ENCODE data around the gene HP1BP3. TPM values are rescaled to one million over a fixed set of nuclear protein-coding genes. Genes with fewer than 3 reads are reported as not detected.
A peak's percentile ranks its signal among the peaks of the same experiment; 100 is the strongest.
"Not testable (repeated sequence)": the region's sequence is repeated elsewhere in the genome, so short reads cannot be mapped to it uniquely, and the experiment has no call there.

HP1BP3 gene
- total RNA-seq, 4 donors from 2014 or later, result 221 to 322 (median 237) TPM

GRCh38 chr1:20790785-20791184 is 3.7 kb upstream of the HP1BP3 start:
- WGBS, 2 donors (ENCODE audit: low coverage in 1 of 2), result 81 to 100% methylated on average over 2 of the region's 3 CpGs
- Histone ChIP-seq H3K27ac (no peak overlapping the region), H3K27me3 (no peaks in the 10 kb centered on the region), H3K4me3 (no peak overlapping the region), H3K36me3 (no peaks in the 10 kb centered on the region), H3K4me1 (peaks cover 0 to 10% (median 3%) of the 10 kb centered on the region in 3 donors), H3K9me3 (no peaks in the 10 kb centered on the region)
- TF ChIP-seq CTCF (IDR thresholded peaks at IDR 0.05) (no peak), EP300 (IDR thresholded peaks at IDR 0.05) (no peak), POLR2A (IDR thresholded peaks at IDR 0.05) (no peak), POLR2AphosphoS5 (IDR thresholded peaks at IDR 0.05) (no peak)
- no peak for ATAC-seq

GRCh38 chr1:20789598-20789997 is 2.5 kb upstream of the HP1BP3 start:
- not testable (repeated sequence) for H3K36me3 ChIP-seq, H3K27ac ChIP-seq, H3K4me3 ChIP-seq, H3K9me3 ChIP-seq, H3K27me3 ChIP-seq, ATAC-seq
- 82 to 100% methylated on average over 3 to 8 of the region's 9 CpGs for WGBS, 2 donors (ENCODE audit: low coverage in 1 of 2)
- peaks cover 0 to 22% (median 8%) of the 10 kb centered on the region in 3 donors for H3K4me1 ChIP-seq

GRCh38 chr1:20787840-20788795 is 1.0 kb upstream of the HP1BP3 start:
- peak; percentile 14 for TF ChIP-seq POLR2AphosphoS5 (IDR thresholded peaks at IDR 0.05)
- TF ChIP-seq POLR2A (IDR thresholded peaks at IDR 0.05), result no peak
- Histone ChIP-seq H3K9me3 (no peaks in the 10 kb centered on the region), H3K4me1 (peaks cover 0 to 36% (median 8%) of the 10 kb centered on the region in 3 donors), H3K4me3 (peak overlapping the region; percentile 76 to 97), H3K27ac (peak overlapping the region; percentile 76 to 99 (median 94)), H3K27me3 (no peaks in the 10 kb centered on the region), H3K36me3 (no peaks in the 10 kb centered on the region)
- no peak for ATAC-seq
- WGBS, 2 donors (ENCODE audit: low coverage in 1 of 2), result 12 to 35% methylated on average over 15 to 19 of the region's 22 CpGs

- Histone ChIP-seq H3K4me1 (peaks cover 0 to 53% (median 13%) of the 10 kb centered on the region in 3 donors), H3K27ac (peak overlapping the region; percentile 90 to 99 (median 94)), H3K36me3 (no peaks in the 10 kb centered on the region), H3K9me3 (no peaks in the 10 kb centered on the region), H3K4me3 (peak overlapping the region; percentile 76 to 97), H3K27me3 (no peaks in the 10 kb centered on the region)
- TF ChIP-seq POLR2AphosphoS5 (IDR thresholded peaks at IDR 0.05) (peak; percentile 23), EP300 (IDR thresholded peaks at IDR 0.05) (no peak), POLR2A (IDR thresholded peaks at IDR 0.05) (peak in 1 of 2 donors; percentile 48), CTCF (IDR thresholded peaks at IDR 0.05) (peak in 2 of 4 experiments; percentile 18 to 24)
- no CpG with 5 or more reads among the region's 102 CpGs for WGBS, 2 donors (ENCODE audit: low coverage in 1 of 2)
- ATAC-seq, result peak; percentile 96
Measured at GRCh38 chr1:20786253-20787028, 666 bp downstream of the HP1BP3 start.

GRCh38 chr1:20785907-20786252 is 1.2 kb downstream of the HP1BP3 start:
- H3K27me3 ChIP-seq, result no peaks in the 10 kb centered on the region
- H3K27ac ChIP-seq, result peak overlapping the region; percentile 90 to 99 (median 94)
- TF ChIP-seq POLR2AphosphoS5 (IDR thresholded peaks at IDR 0.05) (no peak), EP300 (IDR thresholded peaks at IDR 0.05) (no peak), CTCF (IDR thresholded peaks at IDR 0.05) (no peak), POLR2A (IDR thresholded peaks at IDR 0.05) (no peak)
- H3K9me3 ChIP-seq, result no peaks in the 10 kb centered on the region
- no peak for ATAC-seq
- H3K36me3 ChIP-seq, result no peaks in the 10 kb centered on the region
- H3K4me1 ChIP-seq, result peaks cover 0 to 59% (median 13%) of the 10 kb centered on the region in 3 donors
- WGBS, 2 donors (ENCODE audit: low coverage in 1 of 2), result 0% methylated on average over 12 to 13 of the region's 16 CpGs
- H3K4me3 ChIP-seq, result peak overlapping the region; percentile 76 to 97

Data from gastroesophageal sphincter (tissue), 4 donors.